ENCODE results near the gene RIPPLY2. TPM values are rescaled to one million over a fixed set of nuclear protein-coding genes. Genes with fewer than 3 reads are reported as not detected.

The RIPPLY2 gene
- total RNA-seq, 1 experiment from 2014 or later = not detected

- H3K27ac Mint-ChIP-seq (ENCODE audit: unreplicated experiment) = no peak overlapping the region
- no TSS peak for BruUV-seq (replicated peaks)
- no peak overlapping the region for H3K4me3 ChIP-seq (ENCODE audit: low read depth, low read length)
- intact Hi-C loops (cut with micrococcal nuclease; ENCODE audit: unreplicated experiment) = loop anchor here (10.0 kb wide), 1 partner anchor 152 kb away; the partner anchor contains the start of gene MRAP2
- no peak for DNase-seq
- H3K4me1 Mint-ChIP-seq (ENCODE audit: low read depth, unreplicated experiment) = peaks cover 15% of the 10 kb centered on the region
- H3K27me3 ChIP-seq (replicated peaks; ENCODE audit: control insufficient read depth, insufficient read depth, low read length) = no peaks in the 10 kb centered on the region
- H3K27me3 Mint-ChIP-seq (ENCODE audit: insufficient read depth, unreplicated experiment) = no peaks in the 10 kb centered on the region
- ChIA-PET CTCF (interaction anchor here (0.6 kb wide), 1 partner anchor 9 kb away, joined by 3 read pairs; no protein-coding TSS in a partner anchor), POLR2A (no interaction called here)
- no peak overlapping the region for H3K4me3 Mint-ChIP-seq (ENCODE audit: unreplicated experiment)
- H3K9me3 Mint-ChIP-seq (ENCODE audit: unreplicated experiment) = no peaks in the 10 kb centered on the region
- H3K36me3 Mint-ChIP-seq (ENCODE audit: insufficient read depth, unreplicated experiment) = no peaks in the 10 kb centered on the region
- H3K36me3 ChIP-seq (ENCODE audit: control insufficient read depth, insufficient read depth, low read length) = no peaks in the 10 kb centered on the region
- peaks cover 11% of the 10 kb centered on the region for H3K4me1 ChIP-seq
- TF ChIP-seq, protein P1, sequence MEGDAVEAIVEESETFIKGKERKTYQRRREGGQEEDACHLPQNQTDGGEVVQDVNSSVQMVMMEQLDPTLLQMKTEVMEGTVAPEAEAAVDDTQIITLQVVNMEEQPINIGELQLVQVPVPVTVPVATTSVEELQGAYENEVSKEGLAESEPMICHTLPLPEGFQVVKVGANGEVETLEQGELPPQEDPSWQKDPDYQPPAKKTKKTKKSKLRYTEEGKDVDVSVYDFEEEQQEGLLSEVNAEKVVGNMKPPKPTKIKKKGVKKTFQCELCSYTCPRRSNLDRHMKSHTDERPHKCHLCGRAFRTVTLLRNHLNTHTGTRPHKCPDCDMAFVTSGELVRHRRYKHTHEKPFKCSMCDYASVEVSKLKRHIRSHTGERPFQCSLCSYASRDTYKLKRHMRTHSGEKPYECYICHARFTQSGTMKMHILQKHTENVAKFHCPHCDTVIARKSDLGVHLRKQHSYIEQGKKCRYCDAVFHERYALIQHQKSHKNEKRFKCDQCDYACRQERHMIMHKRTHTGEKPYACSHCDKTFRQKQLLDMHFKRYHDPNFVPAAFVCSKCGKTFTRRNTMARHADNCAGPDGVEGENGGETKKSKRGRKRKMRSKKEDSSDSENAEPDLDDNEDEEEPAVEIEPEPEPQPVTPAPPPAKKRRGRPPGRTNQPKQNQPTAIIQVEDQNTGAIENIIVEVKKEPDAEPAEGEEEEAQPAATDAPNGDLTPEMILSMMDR (IDR thresholded peaks at IDR 0.05; ENCODE audit: insufficient read depth in 1 of 2, low read depth in 1 of 2, low read length in 1 of 2, severe bottlenecking in 1 of 2, unreplicated experiment in 1 of 2) = no peak
- H3K9me3 ChIP-seq = no peaks in the 10 kb centered on the region
Measured at GRCh38 chr6:83883240-83883639, 30.1 kb downstream of the RIPPLY2 start.

- CTCF ChIA-PET = no interaction called here
Measured at GRCh38 chr6:83884523-83884922, 31.4 kb downstream of the RIPPLY2 start.

DNA sequence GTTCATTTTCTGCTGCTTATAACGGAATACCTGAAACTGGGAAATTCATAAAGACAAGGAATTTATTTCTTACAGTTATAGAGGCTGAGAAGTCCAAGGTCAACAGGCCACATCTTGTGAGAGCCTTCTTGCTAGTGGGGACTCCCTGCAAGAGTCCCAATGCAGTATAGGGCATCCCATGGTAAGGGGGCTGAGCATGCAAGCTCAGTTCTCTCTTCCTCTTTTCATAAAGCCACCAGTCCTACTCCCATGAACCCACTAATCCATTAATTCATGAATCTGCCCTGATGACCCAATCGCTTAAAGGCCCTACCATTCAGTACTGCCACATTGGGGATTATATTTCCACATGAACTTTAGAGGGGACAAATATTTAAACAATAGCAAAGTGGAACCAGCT is 32.8 kb downstream of the RIPPLY2 start:
- intact Hi-C loops (cut with micrococcal nuclease; ENCODE audit: unreplicated experiment) = loop anchor here (2.0 to 10.0 kb wide), 2 partner anchors 149 to 343 kb away; partner anchors contain the start of gene MRAP2
- TF ChIP-seq, protein P1 (IDR thresholded peaks at IDR 0.05; ENCODE audit: insufficient read depth in 1 of 2, low read depth in 1 of 2, low read length in 1 of 2, severe bottlenecking in 1 of 2, unreplicated experiment in 1 of 2) = no peak
- BruUV-seq (replicated peaks) = no TSS peak
- Histone ChIP-seq H3K4me3 (ENCODE audit: low read depth, low read length) (no peak overlapping the region), H3K36me3 (ENCODE audit: control insufficient read depth, insufficient read depth, low read length) (no peaks in the 10 kb centered on the region), H3K9me3 (no peaks in the 10 kb centered on the region), H3K27me3 (replicated peaks; ENCODE audit: control insufficient read depth, insufficient read depth, low read length) (no peaks in the 10 kb centered on the region), H3K4me1 (peaks cover 3% of the 10 kb centered on the region; the same call in 1 of the 2 replicates)
- Mint-ChIP-seq H3K9me3 (ENCODE audit: unreplicated experiment) (no peaks in the 10 kb centered on the region), H3K4me1 (ENCODE audit: low read depth, unreplicated experiment) (peaks cover under 1% of the 10 kb centered on the region), H3K27ac (ENCODE audit: unreplicated experiment) (no peak overlapping the region), H3K4me3 (ENCODE audit: unreplicated experiment) (no peak overlapping the region), H3K27me3 (ENCODE audit: insufficient read depth, unreplicated experiment) (no peaks in the 10 kb centered on the region), H3K36me3 (ENCODE audit: insufficient read depth, unreplicated experiment) (no peaks in the 10 kb centered on the region)
- DNase-seq = no peak
- ChIA-PET POLR2A (no interaction called here), CTCF (no interaction called here)

More at GRCh38 chr6:83884523-83884922, 31.4 kb downstream of the RIPPLY2 start:
- TF ChIP-seq, protein P1 (IDR thresholded peaks at IDR 0.05; ENCODE audit: insufficient read depth in 1 of 2, low read depth in 1 of 2, low read length in 1 of 2, severe bottlenecking in 1 of 2, unreplicated experiment in 1 of 2) = peak; percentile 63 to 77
- POLR2A ChIA-PET = no interaction called here
- Mint-ChIP-seq H3K36me3 (ENCODE audit: insufficient read depth, unreplicated experiment) (no peaks in the 10 kb centered on the region), H3K4me1 (ENCODE audit: low read depth, unreplicated experiment) (peaks cover 4% of the 10 kb centered on the region), H3K4me3 (ENCODE audit: unreplicated experiment) (no peak overlapping the region), H3K27ac (ENCODE audit: unreplicated experiment) (no peak overlapping the region), H3K9me3 (ENCODE audit: unreplicated experiment) (no peaks in the 10 kb centered on the region), H3K27me3 (ENCODE audit: insufficient read depth, unreplicated experiment) (no peaks in the 10 kb centered on the region)
- no TSS peak for BruUV-seq (replicated peaks)
- no peaks in the 10 kb centered on the region for H3K36me3 ChIP-seq (ENCODE audit: control insufficient read depth, insufficient read depth, low read length)
- no peaks in the 10 kb centered on the region for H3K9me3 ChIP-seq
- no peak overlapping the region for H3K4me3 ChIP-seq (ENCODE audit: low read depth, low read length)
- H3K4me1 ChIP-seq = peaks cover 3% of the 10 kb centered on the region; the same call in 1 of the 2 replicates
- DNase-seq = peak in 1 of 2 experiments; percentile 24
- intact Hi-C loops (cut with micrococcal nuclease; ENCODE audit: unreplicated experiment) = loop anchor here (1.0 to 10.0 kb wide), 5 partner anchors 150 to 344 kb away; partner anchors contain the start of gene MRAP2
- H3K27me3 ChIP-seq (replicated peaks; ENCODE audit: control insufficient read depth, insufficient read depth, low read length) = no peaks in the 10 kb centered on the region
